ENCODE results near the gene DOK4. TPM values are rescaled to one million over a fixed set of nuclear protein-coding genes. Genes with fewer than 3 reads are reported as not detected.

DOK4 gene
- total and polyA plus RNA-seq, 2 experiments from 2014 or later: 11.4 to 29.1 TPM

DNA sequence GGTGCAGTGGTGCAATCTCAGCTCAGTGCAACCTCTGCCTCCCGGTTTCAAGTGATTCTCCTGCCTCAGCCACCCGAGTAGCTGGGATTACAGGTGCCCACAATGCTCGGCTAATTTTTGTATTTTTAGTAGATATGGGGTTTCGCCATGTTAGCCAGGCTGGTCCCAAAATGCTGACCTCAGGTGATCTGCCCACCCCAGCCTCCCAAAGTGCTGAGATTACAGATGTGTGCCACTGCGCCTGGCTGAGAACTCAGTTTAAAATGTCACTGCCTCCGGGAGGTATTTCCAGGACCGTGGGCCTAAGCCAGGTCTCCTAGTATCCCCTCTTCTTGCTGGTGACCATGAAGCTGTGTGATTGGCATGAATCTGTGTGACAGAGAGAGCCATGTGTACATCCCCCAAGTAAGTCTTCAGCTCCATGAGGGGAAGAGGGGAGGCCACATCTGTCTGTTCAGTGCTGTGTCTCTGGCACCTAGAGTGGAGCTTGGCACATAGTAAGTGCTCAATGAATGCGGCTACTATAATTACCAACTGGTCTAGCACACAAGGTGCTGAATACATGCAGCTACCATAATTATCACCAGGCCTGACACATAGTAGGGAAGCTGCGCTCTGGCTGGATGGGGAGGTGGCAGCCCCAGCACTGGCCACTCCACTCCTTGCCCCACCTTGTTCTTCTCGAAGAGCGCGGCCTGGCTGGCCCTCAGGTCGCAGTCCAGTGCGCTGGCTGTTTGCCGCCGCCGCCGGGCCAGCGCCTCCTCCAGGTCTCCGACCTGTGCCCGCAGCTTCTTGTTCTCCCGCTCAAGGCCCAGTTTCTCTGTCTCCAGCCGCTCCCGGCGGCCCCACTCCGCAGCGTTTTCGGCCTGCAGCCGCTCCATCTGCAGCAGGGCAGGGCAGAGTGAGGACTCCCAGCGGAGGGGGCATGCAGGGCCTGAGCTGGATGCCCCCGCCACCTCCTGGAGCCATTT lies 31.4 kb upstream of the DOK4 start:
- H3K27me3 ChIP-seq (ENCODE audit: insufficient read depth): no peaks in the 10 kb centered on the region
- no peak overlapping the region for H3K27ac ChIP-seq (ENCODE audit: low read depth)
- ATAC-seq (no peak), DNase-seq (ENCODE audit: low spot score) (no peak)
- no peaks in the 10 kb centered on the region for H4K20me1 ChIP-seq (replicated peaks; ENCODE audit: insufficient read depth)
- no peak overlapping the region for H3K4me3 ChIP-seq
- H3K79me2 ChIP-seq (replicated peaks; ENCODE audit: insufficient read depth): no peaks in the 10 kb centered on the region
- H3K9me2 ChIP-seq (ENCODE audit: insufficient read depth): no peaks in the 10 kb centered on the region
- H3K4me1 ChIP-seq (ENCODE audit: insufficient read depth): 0 out of 2 replicates have a peak, but pooled peaks cover 4% of the 10 kb centered on the region
- H2AFZ ChIP-seq: no peak overlapping the region
- Mint-ChIP-seq H3K27me3 (ENCODE audit: insufficient read depth, low read depth, poor library complexity) (peaks cover 14% of the 10 kb centered on the region), H3K9me3 (no peaks in the 10 kb centered on the region; the same call in 2 of the 3 replicates), H3K27ac (no peak overlapping the region), H3K4me3 (no peak overlapping the region), H3K4me1 (peaks cover 9% of the 10 kb centered on the region; the same call in 2 of the 3 replicates), H3K36me3 (ENCODE audit: low read depth) (peaks cover 6% of the 10 kb centered on the region; the same call in 1 of the 3 replicates)
- H3K4me2 ChIP-seq: no peak overlapping the region
- no peaks in the 10 kb centered on the region for H3K36me3 ChIP-seq (ENCODE audit: insufficient read depth)
- no peaks in the 10 kb centered on the region for H3F3A ChIP-seq (replicated peaks; ENCODE audit: low read depth)
- no peak for TF ChIP-seq EZH2 (IDR thresholded peaks at IDR 0.05; ENCODE audit: low read depth, unreplicated experiment)
- no peak for TF ChIP-seq POLR2AphosphoS5 (IDR thresholded peaks at IDR 0.05; ENCODE audit: low read depth)
- TF ChIP-seq CREB1 (CRISPR knock-in tag; IDR thresholded peaks at IDR 0.05; ENCODE audit: low read depth): no peak
- no peak for TF ChIP-seq ZNF114 (CRISPR knock-in tag; IDR thresholded peaks at IDR 0.05)
- TF ChIP-seq JUNB (IDR thresholded peaks at IDR 0.05; ENCODE audit: unreplicated experiment): no peak
- TF ChIP-seq, protein P1, sequence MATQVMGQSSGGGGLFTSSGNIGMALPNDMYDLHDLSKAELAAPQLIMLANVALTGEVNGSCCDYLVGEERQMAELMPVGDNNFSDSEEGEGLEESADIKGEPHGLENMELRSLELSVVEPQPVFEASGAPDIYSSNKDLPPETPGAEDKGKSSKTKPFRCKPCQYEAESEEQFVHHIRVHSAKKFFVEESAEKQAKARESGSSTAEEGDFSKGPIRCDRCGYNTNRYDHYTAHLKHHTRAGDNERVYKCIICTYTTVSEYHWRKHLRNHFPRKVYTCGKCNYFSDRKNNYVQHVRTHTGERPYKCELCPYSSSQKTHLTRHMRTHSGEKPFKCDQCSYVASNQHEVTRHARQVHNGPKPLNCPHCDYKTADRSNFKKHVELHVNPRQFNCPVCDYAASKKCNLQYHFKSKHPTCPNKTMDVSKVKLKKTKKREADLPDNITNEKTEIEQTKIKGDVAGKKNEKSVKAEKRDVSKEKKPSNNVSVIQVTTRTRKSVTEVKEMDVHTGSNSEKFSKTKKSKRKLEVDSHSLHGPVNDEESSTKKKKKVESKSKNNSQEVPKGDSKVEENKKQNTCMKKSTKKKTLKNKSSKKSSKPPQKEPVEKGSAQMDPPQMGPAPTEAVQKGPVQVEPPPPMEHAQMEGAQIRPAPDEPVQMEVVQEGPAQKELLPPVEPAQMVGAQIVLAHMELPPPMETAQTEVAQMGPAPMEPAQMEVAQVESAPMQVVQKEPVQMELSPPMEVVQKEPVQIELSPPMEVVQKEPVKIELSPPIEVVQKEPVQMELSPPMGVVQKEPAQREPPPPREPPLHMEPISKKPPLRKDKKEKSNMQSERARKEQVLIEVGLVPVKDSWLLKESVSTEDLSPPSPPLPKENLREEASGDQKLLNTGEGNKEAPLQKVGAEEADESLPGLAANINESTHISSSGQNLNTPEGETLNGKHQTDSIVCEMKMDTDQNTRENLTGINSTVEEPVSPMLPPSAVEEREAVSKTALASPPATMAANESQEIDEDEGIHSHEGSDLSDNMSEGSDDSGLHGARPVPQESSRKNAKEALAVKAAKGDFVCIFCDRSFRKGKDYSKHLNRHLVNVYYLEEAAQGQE (IDR thresholded peaks at IDR 0.05; ENCODE audit: unreplicated experiment): no peak
- TF ChIP-seq, protein P2, sequence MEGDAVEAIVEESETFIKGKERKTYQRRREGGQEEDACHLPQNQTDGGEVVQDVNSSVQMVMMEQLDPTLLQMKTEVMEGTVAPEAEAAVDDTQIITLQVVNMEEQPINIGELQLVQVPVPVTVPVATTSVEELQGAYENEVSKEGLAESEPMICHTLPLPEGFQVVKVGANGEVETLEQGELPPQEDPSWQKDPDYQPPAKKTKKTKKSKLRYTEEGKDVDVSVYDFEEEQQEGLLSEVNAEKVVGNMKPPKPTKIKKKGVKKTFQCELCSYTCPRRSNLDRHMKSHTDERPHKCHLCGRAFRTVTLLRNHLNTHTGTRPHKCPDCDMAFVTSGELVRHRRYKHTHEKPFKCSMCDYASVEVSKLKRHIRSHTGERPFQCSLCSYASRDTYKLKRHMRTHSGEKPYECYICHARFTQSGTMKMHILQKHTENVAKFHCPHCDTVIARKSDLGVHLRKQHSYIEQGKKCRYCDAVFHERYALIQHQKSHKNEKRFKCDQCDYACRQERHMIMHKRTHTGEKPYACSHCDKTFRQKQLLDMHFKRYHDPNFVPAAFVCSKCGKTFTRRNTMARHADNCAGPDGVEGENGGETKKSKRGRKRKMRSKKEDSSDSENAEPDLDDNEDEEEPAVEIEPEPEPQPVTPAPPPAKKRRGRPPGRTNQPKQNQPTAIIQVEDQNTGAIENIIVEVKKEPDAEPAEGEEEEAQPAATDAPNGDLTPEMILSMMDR (conservative IDR thresholded peaks at IDR 0.05; ENCODE audit: low read depth in 2 of 2): no peak
- no peak for TF ChIP-seq STAT1 (IDR thresholded peaks at IDR 0.05; ENCODE audit: unreplicated experiment)
- no peak for TF ChIP-seq NANOG (IDR thresholded peaks at IDR 0.05; ENCODE audit: borderline replicate concordance)
- TF ChIP-seq ZNF331 (CRISPR knock-in tag; IDR thresholded peaks at IDR 0.05; ENCODE audit: low read depth): no peak
- TF ChIP-seq EZH2phosphoT487 (IDR thresholded peaks at IDR 0.05; ENCODE audit: unreplicated experiment): no peak
